ENCODE measurements around the gene AMBN.

- TF ChIP-seq CTCF (IDR thresholded peaks at IDR 0.05) (no peak), POLR2A (IDR thresholded peaks at IDR 0.05) (no peak)
These were observed 36.4 kb downstream of the AMBN start, which contains the start of gene ENAM for GRCh38 chr4:70628444-70628843.
